Nephron (organoid): ENCODE data around the gene SLC22A4.

Experiments used
- H3K27ac Mint-ChIP-seq, 3 experiments: 2 replicates each; pipeline ENCODE4 v1.8.0; 2020; ENCODE audit warnings: mixed read lengths in 3 of 3, mild to moderate bottlenecking in 2 of 3, moderate library complexity in 1 of 3
- H3K27me3 Mint-ChIP-seq: 2 replicates; pipeline ENCODE4 v1.8.0; 2021; ENCODE audit warnings: low read depth, mild to moderate bottlenecking, moderate library complexity, mixed read lengths
- H3K36me3 Mint-ChIP-seq: 2 replicates; pipeline ENCODE4 v1.8.0; 2020; ENCODE audit warnings: low read depth, mixed read lengths
- H3K4me1 Mint-ChIP-seq: 2 replicates; pipeline ENCODE4 v1.8.0; 2020; ENCODE audit warnings: mixed read lengths
- H3K4me3 Mint-ChIP-seq, 3 experiments: 2 replicates each; pipeline ENCODE4 v1.8.0; 2020; ENCODE audit warnings: mild to moderate bottlenecking in 3 of 3, mixed read lengths in 3 of 3, moderate library complexity in 2 of 3
- H3K9me3 Mint-ChIP-seq: 2 replicates; pipeline ENCODE4 v1.8.0; 2020; ENCODE audit warnings: mixed read lengths
- CTCF ChIP-seq, 3 experiments: fragments of 200-600 bp; sonication (generic); IDR thresholded peaks; one replicate each; pipeline ENCODE4 v1.5.0; 2021; ENCODE audit warnings: antibody characterized with exemption in 3 of 3; ENCODE audit not compliant: unreplicated experiment in 3 of 3

The SLC22A4 gene

DNA sequence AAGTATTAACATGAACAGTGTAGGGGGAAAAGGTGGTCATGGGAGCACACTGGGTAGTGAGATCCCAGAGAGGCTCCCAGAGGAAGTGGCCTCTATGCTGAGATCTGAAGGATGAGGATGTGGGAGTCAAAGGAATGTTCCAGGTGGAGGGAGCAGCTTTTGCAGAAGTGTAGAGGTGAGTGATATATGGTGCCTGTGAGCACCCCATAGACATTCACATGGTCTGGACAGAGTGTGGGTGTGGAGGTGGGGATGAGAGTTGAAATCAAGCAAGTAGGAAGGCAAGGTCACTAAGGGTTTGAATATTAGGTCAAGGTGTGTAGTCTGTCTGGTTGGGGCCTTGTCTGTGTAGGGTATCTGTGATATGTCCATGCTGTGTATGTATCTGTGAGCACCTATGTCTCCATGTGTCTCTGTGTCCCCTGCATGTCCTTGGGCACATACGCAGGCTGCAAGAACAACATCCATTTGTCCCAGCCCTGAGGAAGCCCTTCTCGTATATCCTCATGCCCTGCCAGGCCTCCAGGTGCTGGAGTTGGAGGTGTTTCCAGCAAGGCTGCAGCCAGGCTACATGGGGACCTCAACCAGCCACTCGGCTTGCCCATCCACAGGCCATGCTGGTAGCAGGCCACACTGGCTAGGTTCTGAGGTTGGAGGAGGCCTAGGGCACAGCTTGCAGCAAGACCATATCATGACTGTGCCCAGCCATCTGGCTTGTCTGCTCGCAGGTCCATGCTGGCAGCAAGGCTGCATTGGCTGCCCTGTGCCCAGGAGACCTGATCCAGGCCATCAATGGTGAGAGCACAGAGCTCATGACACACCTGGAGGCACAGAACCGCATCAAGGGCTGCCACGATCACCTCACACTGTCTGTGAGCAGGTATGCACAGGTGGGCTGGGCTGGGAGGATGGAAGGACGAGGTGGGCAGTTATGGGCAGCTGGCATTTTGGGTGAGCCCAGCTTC is 32.0 kb upstream of the SLC22A4 start:
- peaks cover 77% of the 10 kb centered on the region for H3K4me1 Mint-ChIP-seq
- H3K4me3 Mint-ChIP-seq, result peak overlapping the region in 2 of 3 experiments; percentile 7 to 60
- H3K27ac Mint-ChIP-seq, result peak overlapping the region in 2 of 3 experiments; percentile 37 to 63
- no peaks in the 10 kb centered on the region for H3K9me3 Mint-ChIP-seq
- H3K27me3 Mint-ChIP-seq, result peaks cover 4% of the 10 kb centered on the region
- peaks cover 27% of the 10 kb centered on the region for H3K36me3 Mint-ChIP-seq
- TF ChIP-seq CTCF (IDR thresholded peaks at IDR 0.05; ENCODE audit: unreplicated experiment in 3 of 3), result no peak

GRCh38 chr5:132262882-132263547 is 31.2 kb upstream of the SLC22A4 start:
- Mint-ChIP-seq H3K9me3 (no peaks in the 10 kb centered on the region), H3K4me1 (peaks cover 85% of the 10 kb centered on the region), H3K27me3 (peaks cover 4% of the 10 kb centered on the region), H3K27ac (no peak overlapping the region), H3K36me3 (peaks cover 32% of the 10 kb centered on the region), H3K4me3 (no peak overlapping the region)
- TF ChIP-seq CTCF (IDR thresholded peaks at IDR 0.05; ENCODE audit: unreplicated experiment in 3 of 3), result no peak

DNA sequence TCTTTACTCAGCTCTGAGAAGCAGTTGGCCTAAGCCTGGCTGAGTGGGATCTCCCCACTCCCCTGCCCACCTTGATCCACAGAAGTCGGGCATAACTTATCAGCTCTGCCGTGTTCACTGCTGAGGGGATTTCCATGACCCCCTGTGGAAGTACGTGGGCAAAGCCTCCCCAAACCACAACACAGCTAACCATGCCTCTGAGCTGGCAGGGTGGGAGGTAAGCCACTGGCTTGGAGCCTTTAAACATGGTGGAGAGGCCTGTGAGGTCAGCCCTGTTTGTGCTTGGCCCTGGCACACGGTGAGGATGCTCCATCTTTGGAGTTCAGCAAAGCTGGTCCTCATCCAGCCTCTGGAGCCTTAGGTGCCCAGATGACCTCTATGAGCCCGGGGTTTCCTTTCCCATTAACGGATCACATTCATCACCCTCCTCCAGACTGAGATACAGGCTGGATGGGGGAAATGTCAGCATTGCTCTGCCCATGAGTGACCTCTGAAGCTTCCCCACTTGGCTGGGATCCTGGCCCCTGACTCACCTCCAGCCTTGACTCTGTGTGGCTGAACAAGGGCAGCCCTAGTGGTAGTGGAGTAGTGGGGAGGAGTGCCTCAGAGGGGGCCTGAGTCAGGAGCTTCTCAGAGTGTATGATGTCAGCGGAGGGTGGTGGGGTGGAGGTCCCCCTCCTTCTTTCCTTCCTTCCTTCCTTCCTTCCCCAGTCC is 30.5 kb upstream of the SLC22A4 start:
- Mint-ChIP-seq H3K9me3 (no peaks in the 10 kb centered on the region), H3K4me1 (peaks cover 87% of the 10 kb centered on the region), H3K27ac (peak overlapping the region; percentile 19 to 95 (median 86)), H3K27me3 (peaks cover 4% of the 10 kb centered on the region), H3K4me3 (peak overlapping the region in 1 of 3 experiments; percentile 61), H3K36me3 (peaks cover 32% of the 10 kb centered on the region)
- no peak for TF ChIP-seq CTCF (IDR thresholded peaks at IDR 0.05; ENCODE audit: unreplicated experiment in 3 of 3)

DNA sequence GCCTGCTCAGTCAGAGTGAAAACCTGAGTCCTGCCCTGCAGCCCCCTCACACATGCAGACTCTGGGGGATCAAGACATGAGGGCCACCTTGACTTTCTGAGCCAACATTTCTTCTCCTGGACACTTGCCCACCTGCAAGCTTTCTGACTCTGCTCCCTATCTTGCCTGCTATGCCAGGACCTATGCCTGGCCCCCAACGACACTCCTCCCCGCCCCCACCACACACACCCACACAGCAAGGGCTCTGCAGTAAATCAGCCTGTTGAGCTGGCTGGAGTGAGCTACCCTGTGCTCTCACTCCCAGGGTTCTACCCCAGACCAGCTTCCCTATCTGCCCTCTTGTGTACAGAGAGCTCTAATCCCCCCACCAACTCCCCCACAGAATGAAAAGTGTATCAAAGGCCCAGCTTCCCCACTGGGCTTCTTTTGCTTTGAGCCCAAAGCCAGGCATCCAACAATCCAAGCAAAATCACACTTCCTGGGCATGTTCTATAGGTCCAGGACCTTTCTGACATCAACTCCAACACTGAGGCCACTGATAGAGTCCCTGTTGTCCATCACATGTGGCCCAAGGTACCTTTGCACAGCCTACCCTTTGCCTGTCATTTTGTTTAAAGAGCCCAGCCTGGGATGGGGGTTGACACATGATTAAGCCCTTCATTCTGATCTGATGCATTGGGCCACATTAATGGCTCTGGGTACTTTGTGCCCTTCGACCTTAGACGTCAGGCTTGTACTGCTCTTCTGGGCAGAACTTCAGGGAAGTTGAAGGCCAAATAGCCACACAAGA is 29.5 kb upstream of the SLC22A4 start:
- H3K36me3 Mint-ChIP-seq, result peaks cover 35% of the 10 kb centered on the region
- no peaks in the 10 kb centered on the region for H3K9me3 Mint-ChIP-seq
- peak overlapping the region; percentile 19 to 95 (median 86) for H3K27ac Mint-ChIP-seq
- H3K27me3 Mint-ChIP-seq, result peaks cover 4% of the 10 kb centered on the region
- H3K4me1 Mint-ChIP-seq, result peaks cover 87% of the 10 kb centered on the region
- peak overlapping the region in 1 of 3 experiments; percentile 26 for H3K4me3 Mint-ChIP-seq
- no peak for TF ChIP-seq CTCF (IDR thresholded peaks at IDR 0.05; ENCODE audit: unreplicated experiment in 3 of 3)

GRCh38 chr5:132265336-132266030 is 28.7 kb upstream of the SLC22A4 start:
- H3K4me3 Mint-ChIP-seq, result peak overlapping the region in 1 of 3 experiments; percentile 46
- H3K27me3 Mint-ChIP-seq, result peaks cover 4% of the 10 kb centered on the region
- H3K27ac Mint-ChIP-seq, result peak overlapping the region; percentile 74 to 95 (median 86)
- TF ChIP-seq CTCF (IDR thresholded peaks at IDR 0.05; ENCODE audit: unreplicated experiment in 3 of 3), result no peak
- H3K9me3 Mint-ChIP-seq, result no peaks in the 10 kb centered on the region
- peaks cover 83% of the 10 kb centered on the region for H3K4me1 Mint-ChIP-seq
- peaks cover 33% of the 10 kb centered on the region for H3K36me3 Mint-ChIP-seq
